Activated T-cell treated with anti-CD3 and anti-CD28 coated beads, Interleukin-2, amount 50 U/mL, for 48 hours (primary cell): ENCODE measurements around the gene TRPM6.

Experiments used
- DNase-seq, 2 experiments: peaks; one replicate each; pipeline ENCODE4 v3.0.0-alpha.2; 2020

TRPM6 gene

DNA sequence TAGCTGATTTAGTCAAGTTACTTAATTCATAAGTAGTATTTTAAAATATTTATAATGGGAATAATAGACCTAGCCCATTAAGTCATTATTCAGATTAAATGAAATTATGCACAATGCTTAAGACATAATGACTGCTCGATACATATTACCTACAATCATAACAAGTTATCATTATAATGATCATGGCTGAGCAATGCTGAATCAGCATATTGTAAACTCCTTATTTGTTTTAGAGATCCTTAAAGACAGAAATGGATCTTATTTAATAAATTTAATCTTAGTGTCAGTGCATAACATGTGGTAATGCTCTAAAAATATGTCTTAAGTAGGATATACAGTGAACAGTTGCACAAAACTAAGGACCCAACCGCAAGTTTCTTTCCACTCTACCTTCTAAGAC lies 169.0 kb downstream of the TRPM6 start:
- DNase-seq: no peak

GRCh38 chr9:74711341-74711740 lies 176.4 kb downstream of the TRPM6 start:
- no peak for DNase-seq

GRCh38 chr9:74697535-74697934 lies 190.2 kb downstream of the TRPM6 start:
- DNase-seq: no peak

DNA sequence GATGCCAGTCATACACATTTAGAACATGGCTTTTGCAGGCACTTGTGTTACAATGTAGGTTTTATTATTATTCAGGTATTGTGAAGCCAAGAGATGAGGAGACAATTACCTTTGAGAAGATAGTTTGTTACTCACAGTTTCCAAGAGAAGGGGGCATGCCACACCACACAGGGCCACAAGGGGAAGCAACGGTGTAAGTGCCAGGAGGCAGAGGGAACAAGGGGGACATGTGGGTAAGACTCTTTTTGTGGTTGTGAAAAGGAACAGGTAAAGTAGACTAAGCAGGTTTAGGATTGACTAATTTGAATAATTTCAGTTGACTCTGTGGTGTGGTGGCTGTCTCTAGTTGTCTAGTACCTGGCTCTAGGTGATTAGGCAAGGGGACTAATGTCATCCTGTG lies 191.2 kb downstream of the TRPM6 start:
- peak; percentile 17 for DNase-seq

DNA sequence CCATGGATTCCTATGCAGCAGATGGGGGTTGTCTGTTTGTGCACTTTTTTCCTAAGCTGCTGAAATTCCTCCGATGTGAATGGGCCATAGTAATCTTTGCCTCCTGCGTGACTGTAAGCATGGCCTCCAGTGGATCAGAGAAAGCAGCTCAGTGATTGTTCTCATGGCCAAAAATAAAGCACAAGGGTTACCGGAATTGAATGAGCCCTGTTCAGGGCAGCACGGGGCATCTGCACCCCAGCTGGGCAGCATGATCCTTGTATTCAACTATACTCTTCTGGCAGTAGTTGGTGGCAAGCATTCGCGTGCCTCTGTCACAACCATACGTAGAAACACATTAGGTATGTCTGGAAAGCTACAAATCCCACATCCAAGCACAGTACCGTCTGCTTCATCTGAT lies 196.7 kb downstream of the TRPM6 start:
- DNase-seq: no peak

- DNase-seq: no peak
Observed at GRCh38 chr9:74683322-74683721, 204.4 kb downstream of the TRPM6 start.

- no peak for DNase-seq
Observed at GRCh38 chr9:74681906-74682305, 205.8 kb downstream of the TRPM6 start.

- DNase-seq: no peak
Observed at GRCh38 chr9:74674077-74674476, 213.6 kb downstream of the TRPM6 start.
